NCI-H510A treated with DMSO at 0.1 percent for 48 hours (cell line): ENCODE results near the gene TANC1.

Source experiments
- DNase-seq: peaks from one replicate; lab custom pipeline; 2025; lab: John Stamatoyannopoulos, UW

Gene TANC1

DNA sequence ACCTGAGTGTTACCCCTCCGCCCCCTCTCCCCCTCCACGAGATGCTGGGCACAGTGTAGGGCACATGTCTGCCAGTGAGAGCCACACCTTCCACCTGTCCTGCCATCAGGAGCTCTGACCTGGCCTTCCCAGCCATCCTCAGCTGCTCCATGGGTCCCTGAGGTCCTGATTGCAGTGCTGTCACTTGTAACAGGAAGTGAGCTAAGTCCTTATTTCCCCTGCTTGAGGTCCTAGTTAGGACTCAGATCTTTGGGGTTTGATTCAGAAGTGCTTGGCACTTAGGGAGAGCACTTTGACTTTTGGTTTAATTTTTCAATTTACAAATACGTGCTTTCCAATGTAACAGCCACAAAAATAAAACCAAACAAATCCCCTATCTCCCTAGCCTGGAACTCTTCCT, 192.5 kb downstream of the TANC1 start:
- DNase-seq = no peak

DNA sequence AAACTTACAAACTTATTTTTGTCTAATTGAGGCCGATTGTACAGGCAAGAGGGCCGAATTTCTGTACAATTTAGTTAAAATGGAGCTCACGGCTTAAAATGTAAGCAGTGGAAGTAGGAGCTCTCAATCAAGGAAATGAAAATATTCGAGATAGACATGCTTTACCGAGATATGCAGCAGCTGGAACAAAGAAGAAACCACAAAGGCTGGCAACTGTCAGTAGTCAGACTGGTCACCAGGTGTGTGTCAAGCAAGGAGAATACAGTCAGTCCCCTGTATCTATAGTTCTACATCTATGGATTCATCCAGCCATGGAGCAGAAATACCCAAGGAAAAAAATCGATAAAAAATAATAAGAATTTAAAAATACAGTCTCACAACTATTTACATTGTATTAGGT, 195.5 kb downstream of the TANC1 start:
- DNase-seq = no peak

DNA sequence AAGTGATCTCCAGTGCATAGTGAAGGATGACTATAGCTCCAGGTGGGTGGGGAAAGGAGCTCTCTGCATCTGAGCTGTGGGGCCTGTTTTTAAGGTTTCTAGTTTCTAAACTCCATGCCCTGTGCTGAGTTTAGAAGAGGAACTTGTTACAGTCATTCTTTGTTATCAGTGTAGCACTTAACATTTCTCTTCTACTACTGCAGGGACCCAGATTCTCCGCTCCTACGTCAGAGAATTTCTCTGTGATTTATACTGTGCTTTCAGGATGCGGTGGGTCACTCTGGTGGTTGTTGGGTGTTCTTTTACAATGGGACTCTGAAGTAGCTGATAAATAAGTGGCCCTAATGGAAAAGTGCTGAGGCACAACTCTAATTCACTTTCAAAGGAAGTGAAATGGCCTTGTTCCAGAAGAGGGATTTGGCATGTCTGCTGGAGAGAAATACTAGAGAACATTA, 196.0 kb downstream of the TANC1 start:
- DNase-seq = no peak

DNA sequence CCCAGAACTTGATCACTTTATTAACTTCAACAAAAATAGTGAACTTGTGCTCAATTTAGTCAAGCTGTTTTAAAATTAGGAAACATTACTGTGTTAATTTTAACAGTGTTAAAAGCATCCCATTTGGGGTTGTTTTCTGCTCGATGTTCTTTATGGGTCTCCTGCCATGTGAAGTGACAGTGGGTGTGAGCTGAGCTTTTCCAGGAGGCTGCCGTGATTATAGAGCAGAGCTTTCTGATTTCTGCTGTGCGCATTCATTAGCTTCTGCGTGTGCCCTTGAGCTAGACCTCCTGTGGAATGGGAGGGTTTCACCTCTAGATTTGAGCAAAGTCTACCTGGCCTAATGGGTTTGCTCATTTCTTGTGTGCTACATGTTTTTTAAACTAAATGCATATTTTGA, 196.6 kb downstream of the TANC1 start:
- DNase-seq = no peak

DNA sequence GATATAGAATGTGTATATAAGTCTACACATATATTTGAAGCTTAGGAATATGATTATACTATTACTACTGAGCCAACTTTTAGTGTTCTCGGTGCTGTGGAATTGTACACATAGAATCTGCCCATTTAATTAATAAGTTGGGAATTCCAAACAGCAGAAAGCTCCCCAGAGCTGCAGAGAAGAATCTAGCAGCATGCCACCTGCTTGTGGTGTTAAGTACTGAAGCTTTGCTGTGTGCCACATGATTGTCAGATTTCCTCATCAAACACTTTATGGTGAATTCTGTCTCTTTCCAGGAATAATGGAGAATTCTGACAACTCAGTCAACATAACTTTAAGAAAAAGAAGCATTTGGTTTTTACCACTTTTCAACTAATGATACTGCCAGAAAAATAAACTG, 200.3 kb downstream of the TANC1 start:
- no peak for DNase-seq

DNA sequence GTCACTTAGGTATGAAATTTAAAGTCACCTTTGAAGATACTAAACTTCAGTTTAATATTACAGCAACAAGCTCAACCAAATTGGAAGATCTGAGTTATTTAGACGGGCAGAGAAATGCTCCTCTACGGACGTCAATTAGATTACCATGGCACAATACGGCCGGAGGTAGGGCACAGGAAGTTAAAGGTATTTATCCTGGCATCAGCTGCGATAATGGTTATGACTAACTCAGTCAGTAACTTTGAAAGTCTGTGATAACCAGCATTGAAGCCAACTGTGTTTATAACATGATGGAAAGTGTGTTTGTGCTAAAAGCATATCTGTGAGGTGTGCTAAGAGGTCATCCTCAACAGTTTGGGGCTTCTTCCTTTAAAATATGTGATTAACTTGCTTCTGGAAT, 200.7 kb downstream of the TANC1 start:
- DNase-seq = no peak

DNA sequence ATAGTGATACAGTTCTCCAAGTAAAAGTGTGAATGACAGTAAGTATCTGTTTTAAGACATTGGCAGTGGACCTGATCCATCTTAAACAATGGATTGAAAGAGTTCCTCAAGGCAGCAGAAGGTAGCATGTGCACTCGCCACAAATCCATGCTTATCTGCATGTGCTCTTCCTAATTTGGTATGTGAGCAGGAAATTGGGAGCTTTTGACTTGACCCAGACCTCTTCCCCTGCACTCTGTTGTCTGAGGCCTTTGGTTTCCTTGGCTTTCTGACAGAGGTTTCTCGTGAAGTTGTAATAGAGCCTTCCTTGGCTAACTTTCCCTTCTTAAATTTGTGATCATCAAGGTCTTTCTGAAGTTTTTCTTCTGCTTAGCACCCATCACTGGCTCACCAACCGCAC, 204.0 kb downstream of the TANC1 start:
- DNase-seq = no peak

DNA sequence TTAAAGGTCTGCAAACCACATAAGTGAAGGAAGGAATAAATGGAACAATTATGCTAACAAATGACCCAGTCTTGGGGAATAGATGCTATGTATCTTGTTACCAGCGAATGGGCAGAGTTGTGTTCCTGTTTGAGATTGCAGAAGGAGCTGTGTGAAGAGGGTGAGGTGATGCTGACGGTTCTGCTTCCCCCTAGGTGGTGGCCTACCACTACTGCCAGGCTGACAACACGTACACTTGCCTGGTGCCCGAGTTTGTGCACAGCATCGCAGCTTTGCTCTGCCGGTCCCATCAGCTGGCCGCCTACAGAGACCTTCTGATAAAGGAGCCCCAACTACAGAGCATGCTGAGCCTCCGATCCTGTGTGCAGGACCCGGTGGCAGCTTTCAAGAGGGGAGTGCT, 206.3 kb downstream of the TANC1 start:
- DNase-seq = no peak

DNA sequence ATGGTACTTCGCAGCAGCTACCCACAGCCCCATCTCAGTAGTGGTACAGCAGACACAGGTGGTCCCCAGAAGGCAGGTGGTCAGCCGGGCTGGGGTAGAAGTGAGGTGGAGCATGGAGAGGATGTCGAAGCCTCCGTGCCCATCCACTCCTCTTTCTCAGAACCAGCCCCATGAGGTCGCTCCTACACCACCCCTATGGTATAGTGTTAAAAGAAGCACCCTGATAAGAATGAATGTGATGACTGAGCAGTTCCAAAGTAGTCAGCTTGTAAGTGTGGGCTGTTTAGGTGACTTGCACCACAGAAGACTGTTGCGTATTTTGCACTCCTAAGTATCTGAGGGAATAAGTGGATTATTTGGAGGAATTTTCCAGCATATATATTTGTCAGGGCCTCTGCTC, 206.7 kb downstream of the TANC1 start:
- no peak for DNase-seq

DNA sequence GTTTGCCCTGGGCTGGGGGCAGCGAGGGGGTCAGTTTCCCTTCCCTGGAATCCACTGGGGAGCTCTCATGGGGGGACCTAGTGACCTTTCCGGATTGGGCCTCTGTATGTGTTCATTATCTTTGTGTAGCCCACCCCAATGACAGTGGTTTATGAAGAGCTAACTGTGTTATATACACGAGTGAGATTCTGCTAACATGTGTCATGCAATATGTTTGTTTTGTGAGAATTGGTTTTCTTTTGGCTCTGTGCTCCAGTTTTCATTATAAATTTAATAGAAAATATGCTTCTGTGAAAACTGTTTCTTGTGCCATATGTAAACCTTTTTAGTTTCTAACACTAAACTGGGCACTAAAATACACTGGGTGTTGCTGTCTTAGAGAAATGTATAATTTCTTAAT, 207.5 kb downstream of the TANC1 start:
- no peak for DNase-seq

DNA sequence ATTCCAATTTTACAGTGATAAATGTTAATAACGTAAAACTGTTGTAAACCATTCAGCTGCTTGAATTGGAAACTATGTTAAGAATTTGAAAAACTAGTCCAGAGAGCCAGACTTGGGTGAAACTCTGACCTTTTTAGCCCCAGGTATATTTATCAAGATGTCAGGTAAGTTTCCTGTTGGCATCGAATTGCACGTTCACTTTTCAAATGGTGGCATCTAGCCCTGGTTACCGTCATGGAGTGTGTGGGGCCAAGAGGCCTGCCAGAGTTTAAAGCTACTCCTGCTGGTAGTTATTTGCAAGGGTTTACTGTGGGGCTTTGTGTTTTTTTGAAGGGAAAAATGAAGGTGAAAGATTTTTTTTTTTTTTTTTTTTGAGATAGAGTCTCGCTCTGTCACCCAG, 208.1 kb downstream of the TANC1 start:
- no peak for DNase-seq

DNA sequence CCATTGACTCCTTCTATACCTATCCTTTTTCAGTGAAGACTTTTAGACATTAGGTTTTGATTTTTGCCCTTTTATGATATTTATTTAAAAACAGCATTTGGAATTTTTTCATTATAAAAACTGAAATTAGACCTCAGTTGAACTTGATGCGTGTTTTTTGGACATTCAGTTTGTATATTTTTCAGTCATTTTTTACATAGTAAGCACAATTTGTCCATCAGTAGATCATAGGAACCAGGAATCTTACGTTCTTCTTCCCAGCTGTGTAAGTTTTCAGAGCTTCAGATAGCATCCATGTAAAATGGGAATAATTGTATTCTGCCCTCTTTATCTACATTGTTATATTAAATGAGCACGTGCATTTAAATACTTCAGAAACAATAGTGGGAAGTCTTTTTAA, 208.9 kb downstream of the TANC1 start:
- no peak for DNase-seq

DNA sequence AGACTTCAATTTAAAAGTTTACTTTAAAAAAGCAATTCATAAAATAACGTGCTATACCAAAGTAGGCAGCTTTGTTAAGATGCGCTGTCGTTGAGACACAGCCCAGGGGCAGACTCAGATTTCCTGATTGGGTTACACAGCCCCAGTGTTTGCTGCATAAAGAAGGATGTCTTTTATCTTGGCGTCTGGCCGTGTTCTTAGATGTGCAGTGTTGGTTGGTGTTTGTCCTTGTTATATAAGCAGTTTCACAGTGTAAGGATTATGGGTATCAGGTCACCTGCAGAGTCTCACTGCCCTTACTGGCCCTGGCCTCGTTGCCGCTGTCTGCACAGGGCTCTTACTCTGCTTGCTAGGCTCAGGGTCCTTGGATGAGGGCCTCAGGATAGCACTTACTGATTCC, 209.5 kb downstream of the TANC1 start:
- no peak for DNase-seq

DNA sequence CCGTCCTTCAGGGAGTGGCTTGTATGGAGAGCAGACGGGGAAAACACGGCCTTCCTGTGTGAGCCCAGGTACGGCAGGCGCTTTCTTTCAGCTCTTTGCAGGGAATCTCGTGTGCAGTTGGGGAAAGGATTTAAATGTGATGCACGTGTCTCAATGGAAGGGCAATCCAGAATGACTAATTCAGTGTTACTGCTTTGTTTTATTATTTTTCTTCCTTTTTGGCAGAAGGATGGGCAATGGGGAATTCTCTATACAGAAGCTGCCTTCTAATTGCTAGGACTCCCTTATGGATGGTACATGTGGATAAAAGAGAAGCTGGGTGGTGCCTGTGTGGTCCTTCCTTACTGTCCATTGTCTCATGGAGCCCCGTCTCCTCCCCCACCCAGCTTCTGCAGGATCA, 210.7 kb downstream of the TANC1 start:
- DNase-seq = no peak

DNA sequence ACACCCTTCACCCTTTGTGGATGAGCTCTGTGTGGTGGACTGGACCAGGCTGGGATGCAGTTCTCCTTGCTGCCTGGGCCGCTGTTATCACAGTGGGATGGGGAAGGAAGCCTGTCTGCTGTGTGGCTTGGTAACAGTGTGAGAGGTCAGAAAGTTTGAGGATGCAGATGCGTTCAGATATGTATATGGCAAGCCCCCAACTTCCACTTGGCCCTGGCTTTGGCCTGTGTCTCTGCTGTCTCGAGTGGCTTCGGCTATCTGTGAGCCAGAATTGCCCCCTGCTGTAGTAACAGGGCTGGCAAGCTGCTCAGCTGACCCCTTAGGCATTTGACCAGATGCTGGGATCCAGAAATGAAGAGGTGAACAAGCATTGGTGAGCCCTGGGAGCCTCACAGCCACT, 211.3 kb downstream of the TANC1 start:
- DNase-seq = no peak

DNA sequence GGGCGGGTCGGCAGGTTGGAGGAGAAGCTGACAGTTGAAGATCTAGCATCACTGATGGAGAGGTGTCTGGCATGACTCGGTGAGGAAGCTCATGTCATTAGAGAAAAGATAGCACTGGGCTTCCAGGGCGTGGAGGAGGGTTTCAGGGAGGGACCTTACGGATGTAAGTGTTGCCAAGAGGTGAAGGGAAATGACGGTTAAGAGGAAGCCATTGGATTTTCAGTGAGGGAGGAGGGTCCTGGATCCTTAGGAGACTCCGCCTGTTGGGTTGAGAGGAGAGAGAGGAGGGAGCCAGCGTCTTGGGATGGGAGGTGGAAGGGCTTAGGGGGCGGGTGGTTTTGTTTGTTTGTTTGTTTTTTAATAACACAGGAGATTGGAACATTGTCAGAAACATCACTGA, 214.9 kb downstream of the TANC1 start:
- no peak for DNase-seq

DNA sequence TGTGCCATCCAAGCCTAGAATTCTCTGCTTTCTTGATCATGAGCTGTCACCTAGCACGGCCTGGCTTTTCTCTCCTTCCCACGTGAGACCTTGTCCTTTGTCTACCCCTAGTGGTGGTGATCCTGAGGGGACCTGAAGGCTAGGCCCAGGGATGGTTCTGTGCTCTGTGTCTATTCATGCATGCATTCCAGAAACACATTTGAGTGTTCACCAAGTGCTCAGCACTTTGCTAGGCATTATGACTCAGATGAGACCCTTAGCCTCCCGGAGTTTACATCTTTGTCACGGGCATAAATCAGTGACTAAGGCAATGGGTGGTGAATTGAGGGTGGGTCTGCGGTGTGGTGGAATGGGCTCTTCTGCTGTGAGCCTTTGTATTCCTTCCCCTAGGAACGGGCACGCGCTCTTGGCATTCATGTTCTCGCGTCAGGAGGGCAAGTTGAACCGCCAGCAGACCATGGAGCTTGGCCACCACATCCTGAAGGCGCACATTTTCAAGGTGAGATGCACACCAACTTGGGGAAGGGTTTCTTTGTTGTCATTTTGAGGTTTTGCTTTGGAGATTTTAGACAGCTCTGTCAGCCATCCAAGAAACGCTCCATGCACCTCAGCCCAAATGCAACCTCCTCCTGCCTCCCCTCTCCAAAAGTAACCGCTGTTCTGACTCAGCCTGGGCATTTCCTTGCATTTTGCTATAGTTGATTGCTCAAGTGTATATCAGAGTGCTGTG, 217.1 kb downstream of the TANC1 start:
- no peak for DNase-seq

DNA sequence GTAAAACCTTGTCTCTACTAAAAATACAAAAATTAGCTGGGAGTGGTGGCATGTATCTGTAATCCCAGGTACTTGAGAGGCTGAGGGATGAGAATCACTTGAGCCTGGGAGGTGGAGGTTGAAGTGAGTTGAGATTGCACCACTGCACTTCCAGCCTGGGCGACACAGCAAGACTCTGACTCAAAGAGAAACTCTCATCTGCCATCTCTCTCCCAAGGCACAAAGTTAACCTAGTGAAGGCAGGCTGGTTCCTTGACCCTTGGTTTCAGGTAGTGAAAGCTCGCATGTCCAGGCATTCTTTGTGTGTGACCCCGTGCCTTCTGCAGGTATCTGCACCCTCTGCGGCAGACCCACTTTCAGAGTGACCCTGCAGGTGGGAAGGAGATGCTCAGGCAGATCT, 218.0 kb downstream of the TANC1 start:
- DNase-seq = no peak

DNA sequence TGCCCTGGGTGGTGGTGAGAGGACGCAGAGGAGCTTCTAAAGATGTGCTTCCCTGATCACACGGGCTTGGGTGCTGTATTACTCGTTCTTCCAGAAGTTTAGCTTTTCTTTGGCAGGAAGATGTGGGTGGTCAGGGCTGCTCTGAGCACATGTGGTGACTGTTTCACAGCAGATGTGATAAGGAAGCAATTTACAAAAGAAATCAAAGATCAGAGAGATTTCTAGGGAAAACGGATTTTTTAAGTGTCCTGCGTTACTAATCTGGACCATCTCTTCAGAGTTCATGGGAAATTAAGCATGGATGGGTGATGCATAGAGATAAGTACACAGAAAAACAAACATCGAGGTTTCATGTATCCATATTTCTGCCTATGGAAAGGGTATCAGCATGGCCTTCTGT, 218.7 kb downstream of the TANC1 start:
- no peak for DNase-seq

DNA sequence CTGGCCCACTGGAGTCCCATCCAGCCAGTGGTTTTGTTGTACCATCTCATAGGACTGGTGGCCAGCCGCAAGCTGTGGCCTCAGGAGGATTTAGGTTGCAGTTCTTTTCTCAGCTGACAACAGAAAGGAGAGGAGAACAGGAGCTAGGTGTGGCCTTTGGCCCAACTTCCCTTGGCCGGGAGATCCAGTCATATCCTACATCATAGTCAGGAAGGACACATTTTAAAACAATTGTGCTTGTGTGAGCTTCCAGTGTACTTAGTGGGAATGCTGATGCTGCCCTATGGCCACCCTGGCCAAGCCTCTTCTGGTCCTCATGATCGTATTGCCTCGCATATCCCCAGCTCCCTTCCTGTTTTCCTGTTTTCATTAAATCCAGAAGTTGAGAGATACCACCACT, 220.0 kb downstream of the TANC1 start:
- no peak for DNase-seq

DNA sequence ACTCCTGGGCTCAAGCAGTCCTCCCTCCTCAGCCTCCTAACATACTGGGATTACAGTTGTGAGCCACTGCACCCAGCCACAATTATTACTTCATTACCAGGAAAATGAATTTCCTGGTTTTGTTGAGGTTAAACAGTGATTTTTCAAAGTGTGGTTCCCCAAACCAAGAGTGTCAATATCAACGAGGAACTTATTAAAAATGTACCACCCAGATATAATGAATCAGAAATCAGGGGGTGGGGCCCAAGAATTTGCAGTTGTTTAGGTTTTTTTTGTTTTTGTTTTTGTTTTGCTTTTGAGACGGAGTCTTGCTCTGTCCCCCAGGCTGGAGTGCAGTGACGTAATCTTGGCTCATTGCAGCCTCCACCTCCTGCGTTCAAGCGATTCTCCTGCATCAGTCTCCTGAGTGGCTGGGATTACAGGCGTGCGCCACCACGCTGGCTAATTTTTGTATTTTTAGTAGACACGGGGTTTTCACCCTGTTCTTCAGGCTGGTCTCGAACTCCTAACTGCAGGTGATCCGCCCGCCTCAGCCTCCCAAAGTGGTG, 224.0 kb downstream of the TANC1 start:
- no peak for DNase-seq

DNA sequence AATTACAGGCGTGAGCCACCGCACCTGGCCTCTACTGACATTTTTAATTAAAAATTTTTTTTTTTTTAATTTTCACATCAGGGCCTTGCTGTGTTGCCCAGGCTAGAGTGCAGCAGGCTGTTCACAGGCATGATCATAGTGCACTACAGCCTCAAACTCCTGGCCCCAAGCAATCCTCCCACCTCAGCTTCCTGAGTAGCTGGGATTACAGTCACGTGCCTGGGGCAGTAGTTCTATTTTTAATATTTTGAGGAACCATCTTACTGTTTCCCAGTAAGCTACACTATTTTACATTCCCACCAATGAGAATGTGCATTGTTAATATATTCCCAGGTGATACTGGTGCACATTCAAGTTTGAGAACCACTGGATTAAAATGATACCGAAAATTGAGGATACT, 225.4 kb downstream of the TANC1 start:
- no peak for DNase-seq

DNA sequence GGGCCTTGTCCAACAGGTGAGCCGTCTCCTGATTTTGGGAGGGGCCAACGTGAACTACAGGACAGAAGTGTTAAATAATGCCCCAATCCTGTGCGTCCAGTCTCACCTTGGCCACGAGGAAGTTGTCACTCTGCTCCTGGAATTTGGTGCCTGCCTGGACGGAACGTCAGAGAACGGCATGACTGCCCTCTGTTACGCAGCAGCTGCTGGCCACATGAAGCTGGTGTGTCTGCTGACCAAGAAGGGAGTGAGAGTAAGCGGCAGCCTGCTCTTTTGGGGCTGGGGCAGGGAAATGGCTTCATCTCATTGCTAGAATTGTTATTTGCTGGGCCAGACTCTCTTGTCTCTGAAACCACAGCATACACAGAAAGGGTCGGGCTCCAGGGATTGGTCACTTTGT, 225.8 kb downstream of the TANC1 start:
- DNase-seq = no peak

DNA sequence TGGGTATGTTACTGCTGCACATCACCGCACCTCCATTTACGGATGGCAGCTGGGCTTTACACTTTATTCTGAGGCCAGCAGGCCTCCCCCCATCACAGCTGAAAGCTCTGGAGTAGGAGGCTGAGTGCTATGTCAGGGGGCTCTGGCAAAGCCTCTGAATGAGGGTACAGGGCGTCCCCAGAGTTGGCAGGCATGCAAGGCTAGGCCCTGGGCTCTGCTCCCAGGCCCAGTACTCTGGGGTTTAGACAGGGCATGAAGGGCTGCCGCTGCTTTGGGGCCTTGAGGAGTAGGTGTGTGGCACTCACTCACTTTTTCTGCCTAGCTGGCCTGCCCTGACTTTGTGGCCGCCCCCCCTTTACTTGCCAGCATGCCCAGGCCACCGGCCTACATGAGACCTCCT, 227.3 kb downstream of the TANC1 start:
- DNase-seq = no peak
